Measurements from ENCODE around the gene MYO1G.

Gene MYO1G

GRCh38 chr7:44985900-44986217 lies 7.0 kb upstream of the MYO1G start:
- peak overlapping the region; percentile 76 for H3K4me2 ChIP-seq (ENCODE audit: insufficient read depth, low read length)
- H3K27me3 ChIP-seq (ENCODE audit: insufficient read depth, low read length, poor library complexity): no peaks in the 10 kb centered on the region
- no peak for TF ChIP-seq EZH2 (IDR thresholded peaks at IDR 0.05; ENCODE audit: borderline replicate concordance, low read depth, low read length, severe bottlenecking)
- TF ChIP-seq CTCF (IDR thresholded peaks at IDR 0.05; ENCODE audit: borderline replicate concordance, extremely low read depth, low read length, poor library complexity, severe bottlenecking): no peak
- DNase-seq (no peak), ATAC-seq (ENCODE audit: insufficient read depth, low read depth) (no peak)
- no peaks in the 10 kb centered on the region for H3K9me3 ChIP-seq (ENCODE audit: insufficient read depth, low read length, severe bottlenecking)
- H3K36me3 ChIP-seq (ENCODE audit: insufficient read depth, low read length): peaks cover 49% of the 10 kb centered on the region
- H3K4me3 ChIP-seq (ENCODE audit: low read depth in 1 of 2, low read length in 2 of 2): peak overlapping the region; percentile 79 to 90
- H2AFZ ChIP-seq (ENCODE audit: low read depth, low read length): peak overlapping the region; percentile 87
- peaks cover 46% of the 10 kb centered on the region for H3K79me2 ChIP-seq (ENCODE audit: insufficient read depth, low read length)
- peaks cover 36% of the 10 kb centered on the region for H4K20me1 ChIP-seq (ENCODE audit: insufficient read depth, low read length)
- peaks cover 48% of the 10 kb centered on the region for H3K4me1 ChIP-seq (ENCODE audit: insufficient read depth, low read length)
- peak overlapping the region; percentile 91 for H3K27ac ChIP-seq (ENCODE audit: low read length)
- H3K9ac ChIP-seq (ENCODE audit: low read depth, low read length): peak overlapping the region; percentile 87

GRCh38 chr7:44985033-44985695 lies 6.3 kb upstream of the MYO1G start:
- TF ChIP-seq EZH2 (IDR thresholded peaks at IDR 0.05; ENCODE audit: borderline replicate concordance, low read depth, low read length, severe bottlenecking) (no peak), CTCF (IDR thresholded peaks at IDR 0.05; ENCODE audit: borderline replicate concordance, extremely low read depth, low read length, poor library complexity, severe bottlenecking) (no peak)
- ATAC-seq (ENCODE audit: insufficient read depth, low read depth): no peak

DNA sequence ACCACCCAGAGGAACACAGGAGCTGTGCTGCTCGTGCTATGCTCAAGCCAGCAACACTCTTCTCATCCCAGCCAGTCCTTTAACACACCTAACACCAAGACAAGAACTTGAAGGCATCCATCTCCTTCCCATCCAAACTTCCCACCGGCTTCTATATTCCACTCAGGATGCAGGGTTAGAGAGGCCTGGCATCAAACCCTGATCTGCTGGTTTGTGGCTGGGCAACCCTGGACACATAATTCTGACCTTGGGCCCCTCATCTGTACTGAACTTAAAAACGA lies 5.6 kb upstream of the MYO1G start:
- no peaks in the 10 kb centered on the region for H3K27me3 ChIP-seq (ENCODE audit: insufficient read depth, low read length, poor library complexity)
- H3K27ac ChIP-seq (ENCODE audit: low read length): peak overlapping the region; percentile 91
- peaks cover 50% of the 10 kb centered on the region for H3K36me3 ChIP-seq (ENCODE audit: insufficient read depth, low read length)
- H3K4me1 ChIP-seq (ENCODE audit: insufficient read depth, low read length): peaks cover 63% of the 10 kb centered on the region
- no peak overlapping the region for H2AFZ ChIP-seq (ENCODE audit: low read depth, low read length)
- H3K9me3 ChIP-seq (ENCODE audit: insufficient read depth, low read length, severe bottlenecking): no peaks in the 10 kb centered on the region
- peaks cover 51% of the 10 kb centered on the region for H3K79me2 ChIP-seq (ENCODE audit: insufficient read depth, low read length)
- peak overlapping the region; percentile 76 for H3K4me2 ChIP-seq (ENCODE audit: insufficient read depth, low read length)
- TF ChIP-seq CTCF (IDR thresholded peaks at IDR 0.05; ENCODE audit: borderline replicate concordance, extremely low read depth, low read length, poor library complexity, severe bottlenecking) (no peak), EZH2 (IDR thresholded peaks at IDR 0.05; ENCODE audit: borderline replicate concordance, low read depth, low read length, severe bottlenecking) (no peak)
- peaks cover 36% of the 10 kb centered on the region for H4K20me1 ChIP-seq (ENCODE audit: insufficient read depth, low read length)
- H3K4me3 ChIP-seq (ENCODE audit: low read depth in 1 of 2, low read length in 2 of 2): peak overlapping the region in 1 of 2 experiments; percentile 90; a peak in 1 of 4 replicates
- no peak for DNase-seq
- peak overlapping the region; percentile 87 for H3K9ac ChIP-seq (ENCODE audit: low read depth, low read length)
- no peak for ATAC-seq (ENCODE audit: insufficient read depth, low read depth)

More at GRCh38 chr7:44985033-44985695, 6.3 kb upstream of the MYO1G start:
- Histone ChIP-seq H3K4me2 (ENCODE audit: insufficient read depth, low read length) (peak overlapping the region; percentile 76), H3K4me1 (ENCODE audit: insufficient read depth, low read length) (peaks cover 55% of the 10 kb centered on the region), H3K79me2 (ENCODE audit: insufficient read depth, low read length) (peaks cover 46% of the 10 kb centered on the region), H4K20me1 (ENCODE audit: insufficient read depth, low read length) (peaks cover 36% of the 10 kb centered on the region), H3K27ac (ENCODE audit: low read length) (peak overlapping the region; percentile 91), H3K9ac (ENCODE audit: low read depth, low read length) (peak overlapping the region; percentile 87), H3K27me3 (ENCODE audit: insufficient read depth, low read length, poor library complexity) (no peaks in the 10 kb centered on the region), H3K4me3 (ENCODE audit: low read depth in 1 of 2, low read length in 2 of 2) (peak overlapping the region; percentile 79 to 90; a peak in 3 of 4 replicates), H2AFZ (ENCODE audit: low read depth, low read length) (no peak overlapping the region), H3K36me3 (ENCODE audit: insufficient read depth, low read length) (peaks cover 50% of the 10 kb centered on the region), H3K9me3 (ENCODE audit: insufficient read depth, low read length, severe bottlenecking) (no peaks in the 10 kb centered on the region)
- DNase-seq: peak; percentile 15

All from DND-41 (cell line).